Adrenal gland (tissue), 5 donors: ENCODE data around the gene TMEM132C.

Experiments
- POLR2A ChIP-seq, 2 donors: fragments of 450-650 bp; IDR thresholded peaks; one replicate each; pipeline ENCODE4 v1.6.1; 2017; ENCODE audit warnings: antibody characterized with exemption in 2 of 2, mild to moderate bottlenecking in 2 of 2, moderate library complexity in 1 of 2
- TF ChIP-seq, protein P1 (sequence below), 6 experiments: fragments of 450-650 bp in 4 of 6; fragments of 200-600 bp in 2 of 6; sonication (generic) in 1 of 6; IDR thresholded peaks; 1 replicate in 5 of 6; 2 replicates in 1 of 6; pipeline versions ENCODE4 v1.5.1 to v1.8.0; 2016 to 2021; ENCODE audit warnings: antibody characterized with exemption in 6 of 6, mild to moderate bottlenecking in 2 of 6, moderate library complexity in 1 of 6
- donor health status: DM: no; HTN: no; CAD: no.

DNA sequence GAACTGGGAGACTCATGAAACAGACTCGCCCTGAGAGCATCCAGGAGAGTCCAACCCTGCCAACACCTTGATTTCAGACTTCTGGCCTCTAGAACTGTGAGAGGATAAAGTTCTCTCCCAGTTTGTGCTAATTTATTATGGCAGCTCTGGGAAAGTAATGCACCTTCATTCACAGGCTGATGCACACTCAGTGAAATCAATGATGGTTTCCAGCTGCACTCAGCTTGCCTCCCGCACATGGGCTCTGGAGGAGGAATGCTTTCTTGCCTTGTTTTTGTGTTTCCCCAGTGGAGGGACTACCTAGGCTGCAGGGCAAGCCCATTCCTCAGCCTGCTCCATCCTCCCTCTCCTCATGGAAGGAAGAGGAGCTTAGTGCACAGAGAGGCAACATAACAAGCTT lies 45.7 kb downstream of the TMEM132C start:
- TF ChIP-seq, protein P1, sequence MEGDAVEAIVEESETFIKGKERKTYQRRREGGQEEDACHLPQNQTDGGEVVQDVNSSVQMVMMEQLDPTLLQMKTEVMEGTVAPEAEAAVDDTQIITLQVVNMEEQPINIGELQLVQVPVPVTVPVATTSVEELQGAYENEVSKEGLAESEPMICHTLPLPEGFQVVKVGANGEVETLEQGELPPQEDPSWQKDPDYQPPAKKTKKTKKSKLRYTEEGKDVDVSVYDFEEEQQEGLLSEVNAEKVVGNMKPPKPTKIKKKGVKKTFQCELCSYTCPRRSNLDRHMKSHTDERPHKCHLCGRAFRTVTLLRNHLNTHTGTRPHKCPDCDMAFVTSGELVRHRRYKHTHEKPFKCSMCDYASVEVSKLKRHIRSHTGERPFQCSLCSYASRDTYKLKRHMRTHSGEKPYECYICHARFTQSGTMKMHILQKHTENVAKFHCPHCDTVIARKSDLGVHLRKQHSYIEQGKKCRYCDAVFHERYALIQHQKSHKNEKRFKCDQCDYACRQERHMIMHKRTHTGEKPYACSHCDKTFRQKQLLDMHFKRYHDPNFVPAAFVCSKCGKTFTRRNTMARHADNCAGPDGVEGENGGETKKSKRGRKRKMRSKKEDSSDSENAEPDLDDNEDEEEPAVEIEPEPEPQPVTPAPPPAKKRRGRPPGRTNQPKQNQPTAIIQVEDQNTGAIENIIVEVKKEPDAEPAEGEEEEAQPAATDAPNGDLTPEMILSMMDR (IDR thresholded peaks at IDR 0.05) = no peak
- TF ChIP-seq POLR2A (IDR thresholded peaks at IDR 0.05) = no peak
